Panc1 (cell line): ENCODE results near the gene SRRM5. TPM values are rescaled to one million over a fixed set of nuclear protein-coding genes. Genes with fewer than 3 reads are reported as not detected.

ENCODE experiments used
- ATAC-seq: fragments of 200-7000 bp; cut with Tn5 transposase; 2 replicates; pipeline ENCODE4 v1.9.1; 2020; ENCODE audit warnings: mild to moderate bottlenecking, moderate library complexity
- BruUV-seq: library from RNA; stranded (reverse); fragments of 400-500 nt; replicated peaks from 2 replicates; lab custom pipeline; 2021; lab: Mats Ljungman, UMichigan
- CTCF ChIA-PET: fragments of 300-600 bp; sonication (Branson Sonifier 250); formaldehyde crosslinking; loops from one replicate; lab custom pipeline; 2022; ENCODE audit warnings: antibody characterized with exemption; lab: Charles Lee
- POLR2A ChIA-PET: fragments of 300-600 bp; sonication (Branson Sonifier 250); formaldehyde crosslinking; loops from one replicate; lab custom pipeline; 2022; ENCODE audit warnings: antibody characterized with exemption; lab: Charles Lee
- DNase-seq: peaks from one replicate; pipeline ENCODE4 v3.0.0-alpha.2; 2010; ENCODE audit warnings: low read depth, low spot score
- H3K27ac ChIP-seq: 2 replicates; pipeline ENCODE4 v1.5.1; 2011; ENCODE audit warnings: mild to moderate bottlenecking, low read length, inconsistent platforms
- H3K27me3 ChIP-seq: fragments of 200-500 bp; sonication (Bioruptor generic); 2 replicates; pipeline ENCODE4 v1.6.0; 2014; ENCODE audit warnings: low read length, inconsistent platforms; ENCODE audit not compliant: control insufficient read depth, insufficient read depth
- H3K36me3 ChIP-seq: fragments of 200-500 bp; sonication (Bioruptor generic); 2 replicates; pipeline ENCODE4 v1.5.1; 2014; ENCODE audit warnings: inconsistent platforms, mild to moderate bottlenecking, low read length, moderate library complexity; ENCODE audit not compliant: control insufficient read depth, insufficient read depth
- H3K4me1 ChIP-seq: 2 replicates; pipeline ENCODE4 v1.5.1; 2011; ENCODE audit warnings: inconsistent platforms, mild to moderate bottlenecking, low read length, moderate library complexity; ENCODE audit not compliant: control insufficient read depth, insufficient read depth
- H3K4me3 ChIP-seq, 2 experiments: 2 replicates each; pipeline ENCODE4 v1.5.1; 2011 to 2012; ENCODE audit warnings: low read depth in 2 of 2, low read length in 2 of 2, mild to moderate bottlenecking in 2 of 2, inconsistent platforms in 1 of 2, moderate library complexity in 1 of 2
- H3K9me3 ChIP-seq: fragments of 200-500 bp; sonication (Bioruptor generic); 2 replicates; pipeline ENCODE4 v1.5.1; 2014; ENCODE audit warnings: low read depth, mild to moderate bottlenecking, inconsistent platforms, low read length, moderate library complexity; ENCODE audit not compliant: control insufficient read depth, insufficient read depth
- POLR2AphosphoS5 ChIP-seq: IDR thresholded peaks from 2 replicates; pipeline ENCODE4 v1.6.1; 2012; ENCODE audit warnings: mild to moderate bottlenecking, low read depth, low read length, moderate library complexity
- SIN3A ChIP-seq: IDR thresholded peaks from 2 replicates; pipeline ENCODE4 v1.6.1; 2012; ENCODE audit warnings: low read depth, mild to moderate bottlenecking, low read length, moderate library complexity, borderline replicate concordance; ENCODE audit not compliant: insufficient read depth
- TCF7L2 ChIP-seq: IDR thresholded peaks from 2 replicates; pipeline ENCODE4 v1.6.1; 2011; ENCODE audit warnings: mild to moderate bottlenecking, low read depth, low read length, inconsistent platforms
- in situ Hi-C: cut with HindIII; loops from 2 replicates; pipeline ENCODE4 v1.10.0; 2016; ENCODE audit warnings: low sequenced_read_pairs, low pct_unique_long_range_greater_than_20kb
- intact Hi-C: fragments of 100-400 bp; cut with micrococcal nuclease; formaldehyde crosslinking; loops from one replicate; pipeline ENCODE4 v1.10.0; 2022; ENCODE audit not compliant: unreplicated experiment
- total RNA-seq: library from RNA; stranded (reverse); gene quantifications from one replicate; pipeline ENCODE4 v1.2.1, GENCODE V29; 2021; ENCODE audit not compliant: unreplicated experiment
- TF ChIP-seq, protein P1 (sequence below): fragments of 450-650 bp; IDR thresholded peaks from 2 replicates; pipeline ENCODE4 v1.5.1; 2017; ENCODE audit warnings: mild to moderate bottlenecking
- TF ChIP-seq, protein P2 (sequence below), 2 experiments: IDR thresholded peaks; 2 replicates each; pipeline ENCODE4 v1.6.1; 2011 to 2012; ENCODE audit warnings: low read depth in 2 of 2, control low read depth in 1 of 2, low read length in 1 of 2, mild to moderate bottlenecking in 1 of 2, moderate library complexity in 1 of 2; ENCODE audit not compliant: insufficient read depth in 1 of 2

The SRRM5 gene
- total RNA-seq, 1 experiment from 2014 or later, result 0.10 TPM

DNA sequence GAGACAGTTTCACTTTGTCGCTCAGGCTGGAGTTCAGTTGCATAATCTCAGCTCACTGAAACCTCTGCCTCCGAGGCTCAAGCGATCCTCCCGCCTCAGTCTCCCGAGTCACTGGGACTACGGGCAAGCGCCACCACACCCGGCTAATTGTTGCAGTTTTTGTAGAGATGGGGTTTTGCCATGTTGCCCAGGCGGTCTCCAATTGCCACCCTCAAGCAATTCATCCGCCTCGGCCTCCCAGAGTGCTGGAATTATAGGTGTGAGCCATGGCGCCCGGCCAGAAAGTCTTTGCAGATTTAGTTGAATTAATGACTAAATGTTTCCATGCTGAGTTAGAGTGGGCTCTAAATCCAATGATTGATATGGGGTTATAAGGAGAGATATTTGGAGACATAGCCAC, 32.3 kb downstream of the SRRM5 start:
- ChIA-PET CTCF (no interaction called here), POLR2A (no interaction called here)
- intact Hi-C loops (no loop called here), in situ Hi-C loops (no loop called here)
- Histone ChIP-seq H3K4me1 (no peaks in the 10 kb centered on the region), H3K27ac (no peak overlapping the region), H3K9me3 (no peaks in the 10 kb centered on the region), H3K36me3 (no peaks in the 10 kb centered on the region; the same call in 1 of the 2 replicates), H3K4me3 (no peak overlapping the region), H3K27me3 (peaks cover under 1% of the 10 kb centered on the region; the same call in 1 of the 2 replicates)
- TF ChIP-seq SIN3A (no peak), POLR2AphosphoS5 (no peak), TCF7L2 (no peak)
- TF ChIP-seq, protein P1, sequence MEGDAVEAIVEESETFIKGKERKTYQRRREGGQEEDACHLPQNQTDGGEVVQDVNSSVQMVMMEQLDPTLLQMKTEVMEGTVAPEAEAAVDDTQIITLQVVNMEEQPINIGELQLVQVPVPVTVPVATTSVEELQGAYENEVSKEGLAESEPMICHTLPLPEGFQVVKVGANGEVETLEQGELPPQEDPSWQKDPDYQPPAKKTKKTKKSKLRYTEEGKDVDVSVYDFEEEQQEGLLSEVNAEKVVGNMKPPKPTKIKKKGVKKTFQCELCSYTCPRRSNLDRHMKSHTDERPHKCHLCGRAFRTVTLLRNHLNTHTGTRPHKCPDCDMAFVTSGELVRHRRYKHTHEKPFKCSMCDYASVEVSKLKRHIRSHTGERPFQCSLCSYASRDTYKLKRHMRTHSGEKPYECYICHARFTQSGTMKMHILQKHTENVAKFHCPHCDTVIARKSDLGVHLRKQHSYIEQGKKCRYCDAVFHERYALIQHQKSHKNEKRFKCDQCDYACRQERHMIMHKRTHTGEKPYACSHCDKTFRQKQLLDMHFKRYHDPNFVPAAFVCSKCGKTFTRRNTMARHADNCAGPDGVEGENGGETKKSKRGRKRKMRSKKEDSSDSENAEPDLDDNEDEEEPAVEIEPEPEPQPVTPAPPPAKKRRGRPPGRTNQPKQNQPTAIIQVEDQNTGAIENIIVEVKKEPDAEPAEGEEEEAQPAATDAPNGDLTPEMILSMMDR, result no peak
- TF ChIP-seq, protein P2, sequence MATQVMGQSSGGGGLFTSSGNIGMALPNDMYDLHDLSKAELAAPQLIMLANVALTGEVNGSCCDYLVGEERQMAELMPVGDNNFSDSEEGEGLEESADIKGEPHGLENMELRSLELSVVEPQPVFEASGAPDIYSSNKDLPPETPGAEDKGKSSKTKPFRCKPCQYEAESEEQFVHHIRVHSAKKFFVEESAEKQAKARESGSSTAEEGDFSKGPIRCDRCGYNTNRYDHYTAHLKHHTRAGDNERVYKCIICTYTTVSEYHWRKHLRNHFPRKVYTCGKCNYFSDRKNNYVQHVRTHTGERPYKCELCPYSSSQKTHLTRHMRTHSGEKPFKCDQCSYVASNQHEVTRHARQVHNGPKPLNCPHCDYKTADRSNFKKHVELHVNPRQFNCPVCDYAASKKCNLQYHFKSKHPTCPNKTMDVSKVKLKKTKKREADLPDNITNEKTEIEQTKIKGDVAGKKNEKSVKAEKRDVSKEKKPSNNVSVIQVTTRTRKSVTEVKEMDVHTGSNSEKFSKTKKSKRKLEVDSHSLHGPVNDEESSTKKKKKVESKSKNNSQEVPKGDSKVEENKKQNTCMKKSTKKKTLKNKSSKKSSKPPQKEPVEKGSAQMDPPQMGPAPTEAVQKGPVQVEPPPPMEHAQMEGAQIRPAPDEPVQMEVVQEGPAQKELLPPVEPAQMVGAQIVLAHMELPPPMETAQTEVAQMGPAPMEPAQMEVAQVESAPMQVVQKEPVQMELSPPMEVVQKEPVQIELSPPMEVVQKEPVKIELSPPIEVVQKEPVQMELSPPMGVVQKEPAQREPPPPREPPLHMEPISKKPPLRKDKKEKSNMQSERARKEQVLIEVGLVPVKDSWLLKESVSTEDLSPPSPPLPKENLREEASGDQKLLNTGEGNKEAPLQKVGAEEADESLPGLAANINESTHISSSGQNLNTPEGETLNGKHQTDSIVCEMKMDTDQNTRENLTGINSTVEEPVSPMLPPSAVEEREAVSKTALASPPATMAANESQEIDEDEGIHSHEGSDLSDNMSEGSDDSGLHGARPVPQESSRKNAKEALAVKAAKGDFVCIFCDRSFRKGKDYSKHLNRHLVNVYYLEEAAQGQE (IDR thresholded peaks at IDR 0.05; ENCODE audit: insufficient read depth in 1 of 2, low read depth in 2 of 2, low read length in 1 of 2), result no peak
- ATAC-seq, result no peak
- DNase-seq, result no peak
- no TSS peak for BruUV-seq

DNA sequence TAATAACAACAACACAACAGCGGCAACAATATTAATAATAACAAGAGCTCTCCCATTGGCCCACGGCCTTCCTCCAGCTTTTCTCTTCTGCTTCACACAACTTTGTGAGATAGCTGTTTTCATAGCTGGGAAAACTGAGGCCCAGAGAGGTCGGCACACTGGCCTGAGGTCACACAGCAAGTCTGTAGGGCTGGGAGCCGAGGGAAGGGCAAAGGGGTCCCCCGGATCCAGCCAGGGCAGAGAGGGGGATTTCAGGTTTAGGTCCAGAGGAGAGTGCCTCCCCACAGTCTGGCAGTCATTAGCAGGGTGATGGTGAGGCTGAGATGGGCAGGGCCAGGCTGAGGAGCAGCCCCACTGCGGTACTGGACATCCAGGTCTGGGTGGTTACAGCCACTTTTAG, 36.7 kb downstream of the SRRM5 start:
- CTCF ChIA-PET, result no interaction called here
- Histone ChIP-seq H3K9me3 (no peaks in the 10 kb centered on the region), H3K36me3 (no peaks in the 10 kb centered on the region), H3K4me1 (no peaks in the 10 kb centered on the region), H3K27ac (no peak overlapping the region), H3K27me3 (no peaks in the 10 kb centered on the region), H3K4me3 (no peak overlapping the region)
- no peak for TF ChIP-seq TCF7L2
- TF ChIP-seq, protein P2 (IDR thresholded peaks at IDR 0.05; ENCODE audit: insufficient read depth in 1 of 2, low read depth in 2 of 2, low read length in 1 of 2), result no peak
- BruUV-seq, result no TSS peak
- in situ Hi-C loops, result no loop called here
- ATAC-seq, result no peak
- intact Hi-C loops, result no loop called here
- no peak for DNase-seq
- POLR2A ChIA-PET, result no interaction called here
